HL-60 (cell line): ENCODE data around the gene TMEM89.

Experiments used
- POLR2AphosphoS5 ChIP-seq: IDR thresholded peaks from 2 replicates; pipeline ENCODE4 v1.6.1; 2012; ENCODE audit warnings: low read depth
- TF ChIP-seq, protein P1 (sequence below): IDR thresholded peaks from 2 replicates; pipeline ENCODE4 v1.6.1; 2012; ENCODE audit warnings: low read depth; ENCODE audit not compliant: insufficient replicate concordance
- TF ChIP-seq, protein P2 (sequence below): IDR thresholded peaks from one replicate; pipeline ENCODE4 v1.5.1; 2011; ENCODE audit warnings: low read length, control low read depth, inconsistent platforms; ENCODE audit not compliant: insufficient read depth

DNA sequence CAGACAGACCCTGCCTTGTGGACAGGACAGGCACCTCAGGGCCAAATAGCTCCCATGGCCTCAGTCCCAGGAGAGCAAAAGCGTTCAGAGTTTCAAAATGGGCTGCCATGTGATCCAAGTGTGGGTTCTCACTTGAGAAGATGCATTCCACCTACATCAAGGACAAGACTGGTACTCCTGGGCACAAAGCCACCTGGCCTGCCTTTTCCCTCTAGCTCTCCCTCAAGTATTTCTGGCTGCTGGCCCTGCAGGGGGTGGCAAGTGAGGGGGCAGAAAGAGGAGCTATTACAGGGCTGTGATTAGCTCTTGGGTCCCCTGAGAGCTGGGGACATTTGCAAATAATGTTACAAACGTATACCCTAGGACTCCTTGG, 20.0 kb downstream of the TMEM89 start:
- TF ChIP-seq, protein P1, sequence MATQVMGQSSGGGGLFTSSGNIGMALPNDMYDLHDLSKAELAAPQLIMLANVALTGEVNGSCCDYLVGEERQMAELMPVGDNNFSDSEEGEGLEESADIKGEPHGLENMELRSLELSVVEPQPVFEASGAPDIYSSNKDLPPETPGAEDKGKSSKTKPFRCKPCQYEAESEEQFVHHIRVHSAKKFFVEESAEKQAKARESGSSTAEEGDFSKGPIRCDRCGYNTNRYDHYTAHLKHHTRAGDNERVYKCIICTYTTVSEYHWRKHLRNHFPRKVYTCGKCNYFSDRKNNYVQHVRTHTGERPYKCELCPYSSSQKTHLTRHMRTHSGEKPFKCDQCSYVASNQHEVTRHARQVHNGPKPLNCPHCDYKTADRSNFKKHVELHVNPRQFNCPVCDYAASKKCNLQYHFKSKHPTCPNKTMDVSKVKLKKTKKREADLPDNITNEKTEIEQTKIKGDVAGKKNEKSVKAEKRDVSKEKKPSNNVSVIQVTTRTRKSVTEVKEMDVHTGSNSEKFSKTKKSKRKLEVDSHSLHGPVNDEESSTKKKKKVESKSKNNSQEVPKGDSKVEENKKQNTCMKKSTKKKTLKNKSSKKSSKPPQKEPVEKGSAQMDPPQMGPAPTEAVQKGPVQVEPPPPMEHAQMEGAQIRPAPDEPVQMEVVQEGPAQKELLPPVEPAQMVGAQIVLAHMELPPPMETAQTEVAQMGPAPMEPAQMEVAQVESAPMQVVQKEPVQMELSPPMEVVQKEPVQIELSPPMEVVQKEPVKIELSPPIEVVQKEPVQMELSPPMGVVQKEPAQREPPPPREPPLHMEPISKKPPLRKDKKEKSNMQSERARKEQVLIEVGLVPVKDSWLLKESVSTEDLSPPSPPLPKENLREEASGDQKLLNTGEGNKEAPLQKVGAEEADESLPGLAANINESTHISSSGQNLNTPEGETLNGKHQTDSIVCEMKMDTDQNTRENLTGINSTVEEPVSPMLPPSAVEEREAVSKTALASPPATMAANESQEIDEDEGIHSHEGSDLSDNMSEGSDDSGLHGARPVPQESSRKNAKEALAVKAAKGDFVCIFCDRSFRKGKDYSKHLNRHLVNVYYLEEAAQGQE, result no peak
- TF ChIP-seq, protein P2, sequence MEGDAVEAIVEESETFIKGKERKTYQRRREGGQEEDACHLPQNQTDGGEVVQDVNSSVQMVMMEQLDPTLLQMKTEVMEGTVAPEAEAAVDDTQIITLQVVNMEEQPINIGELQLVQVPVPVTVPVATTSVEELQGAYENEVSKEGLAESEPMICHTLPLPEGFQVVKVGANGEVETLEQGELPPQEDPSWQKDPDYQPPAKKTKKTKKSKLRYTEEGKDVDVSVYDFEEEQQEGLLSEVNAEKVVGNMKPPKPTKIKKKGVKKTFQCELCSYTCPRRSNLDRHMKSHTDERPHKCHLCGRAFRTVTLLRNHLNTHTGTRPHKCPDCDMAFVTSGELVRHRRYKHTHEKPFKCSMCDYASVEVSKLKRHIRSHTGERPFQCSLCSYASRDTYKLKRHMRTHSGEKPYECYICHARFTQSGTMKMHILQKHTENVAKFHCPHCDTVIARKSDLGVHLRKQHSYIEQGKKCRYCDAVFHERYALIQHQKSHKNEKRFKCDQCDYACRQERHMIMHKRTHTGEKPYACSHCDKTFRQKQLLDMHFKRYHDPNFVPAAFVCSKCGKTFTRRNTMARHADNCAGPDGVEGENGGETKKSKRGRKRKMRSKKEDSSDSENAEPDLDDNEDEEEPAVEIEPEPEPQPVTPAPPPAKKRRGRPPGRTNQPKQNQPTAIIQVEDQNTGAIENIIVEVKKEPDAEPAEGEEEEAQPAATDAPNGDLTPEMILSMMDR, result no peak
- TF ChIP-seq POLR2AphosphoS5, result no peak
